Gastroesophageal sphincter (tissue), 3 donors: ENCODE data around the gene YBX1.

ENCODE experiments used
- CTCF ChIP-seq, 4 experiments: fragments of 200-600 bp in 2 of 4; fragments of 450-650 bp in 2 of 4; sonication (generic) in 1 of 4; IDR thresholded peaks; one replicate each; pipeline ENCODE4 v1.5.1; 2017 to 2019; ENCODE audit warnings: antibody characterized with exemption in 4 of 4, mild to moderate bottlenecking in 2 of 4, moderate library complexity in 2 of 4
- POLR2AphosphoS5 ChIP-seq: sonication (generic); formaldehyde crosslinking; IDR thresholded peaks from one replicate; pipeline ENCODE4 v1.6.1; 2017; ENCODE audit warnings: antibody characterized with exemption

GRCh38 chr1:42747125-42747524, 64.9 kb downstream of the YBX1 start:
- TF ChIP-seq CTCF (IDR thresholded peaks at IDR 0.05) (peak in 3 of 4 experiments; percentile 39 to 68 (median 47)), POLR2AphosphoS5 (no peak)
